Breast epithelium (tissue), 4 donors: ENCODE data around the gene SIGLEC7. TPM values are rescaled to one million over a fixed set of nuclear protein-coding genes. Genes with fewer than 3 reads are reported as not detected.
A peak's percentile ranks its signal among the peaks of the same experiment; 100 is the strongest.

Source experiments
- DNase-seq, 2 donors: peaks; one replicate each; pipeline ENCODE4 v3.0.0-alpha.2; 2019; ENCODE audit warnings: low spot score in 2 of 2
- H3K27ac ChIP-seq, 2 donors: fragments of 200-600 bp; sonication (generic) in 1 of 2; one replicate each; pipeline ENCODE4 v1.5.1; 2016 to 2019; ENCODE audit warnings: mild to moderate bottlenecking in 1 of 2
- H3K27me3 ChIP-seq, 2 donors: fragments of 200-600 bp; sonication (generic) in 1 of 2; one replicate each; pipeline versions ENCODE4 v1.5.1 to v1.6.0; 2017 to 2019; ENCODE audit warnings: control low read depth in 1 of 2, mild to moderate bottlenecking in 1 of 2
- H3K36me3 ChIP-seq: fragments of 200-600 bp; one replicate; pipeline ENCODE4 v1.5.1; 2019
- H3K4me1 ChIP-seq, 2 donors: fragments of 200-600 bp; sonication (generic); one replicate each; pipeline ENCODE4 v1.5.1; 2016 to 2019; ENCODE audit warnings: control low read depth in 1 of 2
- H3K4me3 ChIP-seq, 3 donors: fragments of 200-600 bp; sonication (generic); 1 replicate in 2 of 3; 2 replicates in 1 of 3; pipeline ENCODE4 v1.5.1; 2016 to 2019; ENCODE audit warnings: mild to moderate bottlenecking in 3 of 3, moderate library complexity in 2 of 3
- H3K9me3 ChIP-seq, 2 donors: fragments of 200-600 bp; sonication (generic) in 1 of 2; one replicate each; pipeline ENCODE4 v1.5.1; 2016 to 2019; ENCODE audit warnings: control low read depth in 1 of 2
- POLR2A ChIP-seq: fragments of 450-650 bp; IDR thresholded peaks from one replicate; pipeline ENCODE4 v1.6.1; 2016; ENCODE audit warnings: antibody characterized with exemption, mild to moderate bottlenecking, moderate library complexity
- POLR2AphosphoS5 ChIP-seq, 3 donors: sonication (generic); formaldehyde crosslinking; IDR thresholded peaks; one replicate each; pipeline ENCODE4 v1.6.1; 2017; ENCODE audit warnings: antibody characterized with exemption in 3 of 3
- intact Hi-C: fragments of 100-400 bp; cut with DNase I; formaldehyde crosslinking; loops from one replicate; pipeline ENCODE4 v1.15.1; 2023; ENCODE audit warnings: low total_unique reads
- total RNA-seq, 3 donors: library from RNA; depleted of rRNA; stranded (reverse); fragments of >200 nt; gene quantifications; one replicate each; pipeline ENCODE4 v1.1.0, GENCODE V29; 2016
- TF ChIP-seq, protein P1 (sequence below), 3 donors: fragments of 450-650 bp; IDR thresholded peaks; one replicate each; pipeline ENCODE4 v1.5.1; 2016 to 2017; ENCODE audit warnings: antibody characterized with exemption in 3 of 3, mild to moderate bottlenecking in 3 of 3, moderate library complexity in 3 of 3

The SIGLEC7 gene
- total RNA-seq, 3 donors from 2014 or later = 0.98 to 3.2 (median 1.8) TPM

DNA sequence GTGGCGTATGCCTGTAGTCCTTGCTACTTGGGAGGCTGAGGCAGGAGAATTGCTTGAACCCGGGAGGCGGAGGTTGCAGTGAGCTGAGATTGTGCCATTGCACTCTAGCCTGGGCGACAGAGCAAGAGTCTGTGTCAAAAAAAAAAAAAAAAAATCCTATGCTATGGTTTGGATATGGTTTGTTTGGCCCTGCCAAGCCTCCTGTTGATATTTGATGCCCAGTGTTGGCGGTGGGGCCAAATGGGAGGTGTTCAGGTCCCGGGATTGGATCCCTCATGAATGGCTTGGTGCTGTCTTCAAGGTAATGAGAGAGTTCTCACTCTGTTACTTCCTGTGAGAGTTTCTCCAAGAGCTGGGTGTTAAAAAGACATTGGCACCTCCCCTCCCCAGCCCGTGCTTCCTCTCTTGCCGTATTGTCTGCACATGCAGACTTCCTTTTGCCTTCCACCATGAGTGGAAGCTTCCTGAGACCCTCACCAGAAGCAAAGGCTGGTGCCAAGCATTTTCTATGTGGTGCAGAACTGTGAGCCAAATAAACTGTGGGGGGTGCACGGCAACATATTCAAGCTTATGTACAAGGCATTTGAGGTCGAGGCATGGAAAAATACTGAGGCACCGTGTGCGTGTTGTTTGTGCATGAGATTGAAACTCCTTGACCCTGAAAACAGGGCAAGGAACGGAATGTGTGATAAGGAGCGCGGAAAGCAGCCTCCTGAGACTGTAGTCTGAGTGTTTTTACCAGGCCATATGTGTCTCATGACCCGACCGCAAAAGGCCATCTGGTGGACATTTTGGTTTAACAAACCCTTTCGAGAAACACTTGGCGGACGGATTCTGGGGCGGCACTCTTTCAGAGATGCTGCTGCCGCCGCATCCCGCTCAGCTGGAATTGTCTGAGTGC is 10.1 kb upstream of the SIGLEC7 start:
- H3K4me3 ChIP-seq = no peak overlapping the region
- H3K9me3 ChIP-seq = no peaks in the 10 kb centered on the region
- DNase-seq = no peak
- TF ChIP-seq POLR2AphosphoS5 (IDR thresholded peaks at IDR 0.05) (peak in 1 of 3 donors; percentile 9), POLR2A (no peak)
- TF ChIP-seq, protein P1, sequence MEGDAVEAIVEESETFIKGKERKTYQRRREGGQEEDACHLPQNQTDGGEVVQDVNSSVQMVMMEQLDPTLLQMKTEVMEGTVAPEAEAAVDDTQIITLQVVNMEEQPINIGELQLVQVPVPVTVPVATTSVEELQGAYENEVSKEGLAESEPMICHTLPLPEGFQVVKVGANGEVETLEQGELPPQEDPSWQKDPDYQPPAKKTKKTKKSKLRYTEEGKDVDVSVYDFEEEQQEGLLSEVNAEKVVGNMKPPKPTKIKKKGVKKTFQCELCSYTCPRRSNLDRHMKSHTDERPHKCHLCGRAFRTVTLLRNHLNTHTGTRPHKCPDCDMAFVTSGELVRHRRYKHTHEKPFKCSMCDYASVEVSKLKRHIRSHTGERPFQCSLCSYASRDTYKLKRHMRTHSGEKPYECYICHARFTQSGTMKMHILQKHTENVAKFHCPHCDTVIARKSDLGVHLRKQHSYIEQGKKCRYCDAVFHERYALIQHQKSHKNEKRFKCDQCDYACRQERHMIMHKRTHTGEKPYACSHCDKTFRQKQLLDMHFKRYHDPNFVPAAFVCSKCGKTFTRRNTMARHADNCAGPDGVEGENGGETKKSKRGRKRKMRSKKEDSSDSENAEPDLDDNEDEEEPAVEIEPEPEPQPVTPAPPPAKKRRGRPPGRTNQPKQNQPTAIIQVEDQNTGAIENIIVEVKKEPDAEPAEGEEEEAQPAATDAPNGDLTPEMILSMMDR (IDR thresholded peaks at IDR 0.05) = no peak
- no peaks in the 10 kb centered on the region for H3K27me3 ChIP-seq
- H3K4me1 ChIP-seq = no peaks in the 10 kb centered on the region
- peak overlapping the region in 1 of 2 donors; percentile 35 for H3K27ac ChIP-seq
- intact Hi-C loops = no loop called here
- H3K36me3 ChIP-seq = no peaks in the 10 kb centered on the region

GRCh38 chr19:51135004-51135403 is 7.1 kb upstream of the SIGLEC7 start:
- Histone ChIP-seq H3K27me3 (peaks cover 0 to 13% of the 10 kb centered on the region in 2 donors), H3K4me1 (no peaks in the 10 kb centered on the region), H3K27ac (no peak overlapping the region), H3K36me3 (no peaks in the 10 kb centered on the region), H3K4me3 (no peak overlapping the region), H3K9me3 (no peaks in the 10 kb centered on the region)
- no peak for DNase-seq
- intact Hi-C loops = no loop called here
- TF ChIP-seq, protein P1 (IDR thresholded peaks at IDR 0.05) = no peak
- no peak for TF ChIP-seq POLR2AphosphoS5 (IDR thresholded peaks at IDR 0.05)
- TF ChIP-seq POLR2A = no peak

GRCh38 chr19:51135986-51136762 is 5.9 kb upstream of the SIGLEC7 start:
- no peak for DNase-seq
- no peak overlapping the region for H3K4me3 ChIP-seq
- no peak overlapping the region for H3K27ac ChIP-seq

DNA sequence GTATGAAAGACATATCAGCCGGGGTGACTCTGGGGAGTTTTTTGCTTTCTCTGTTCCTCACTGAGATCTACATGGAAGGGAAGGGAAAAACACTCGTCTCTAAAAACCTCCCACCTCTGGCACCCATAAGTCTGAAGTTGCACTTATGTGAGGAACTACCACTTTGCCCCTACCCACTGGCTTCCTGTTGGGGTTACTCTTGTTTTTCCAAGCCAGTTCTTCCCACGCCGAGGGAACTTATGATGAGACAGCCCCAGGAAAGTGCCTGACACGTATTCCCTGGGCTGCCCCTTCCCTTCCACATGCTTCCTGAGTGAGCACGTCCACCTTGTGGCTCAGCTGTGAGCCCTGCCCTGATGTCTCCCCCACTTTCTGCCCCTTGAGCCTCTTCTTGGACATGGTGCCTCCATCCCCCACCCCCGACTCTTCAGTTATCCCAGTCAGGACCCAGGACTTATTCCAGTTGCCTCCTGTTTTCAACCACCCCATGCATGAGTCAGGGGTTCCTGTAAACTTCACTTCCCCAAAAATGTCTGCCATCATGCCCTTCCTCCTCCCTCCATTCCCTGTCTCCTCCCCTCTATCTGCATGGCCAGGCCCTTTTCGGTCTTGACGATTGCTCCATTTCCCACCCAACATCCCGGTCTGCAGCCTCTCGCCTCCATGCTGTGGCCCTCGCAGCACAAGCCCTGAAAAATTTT is 5.1 kb upstream of the SIGLEC7 start:
- Histone ChIP-seq H3K27ac (no peak overlapping the region), H3K36me3 (no peaks in the 10 kb centered on the region)
- DNase-seq = no peak

More at GRCh38 chr19:51135986-51136762, 5.9 kb upstream of the SIGLEC7 start:
- peaks cover 0 to 23% of the 10 kb centered on the region in 2 donors for H3K27me3 ChIP-seq
- H3K9me3 ChIP-seq = no peaks in the 10 kb centered on the region
- no peaks in the 10 kb centered on the region for H3K36me3 ChIP-seq
- no peaks in the 10 kb centered on the region for H3K4me1 ChIP-seq
- TF ChIP-seq, protein P1 (IDR thresholded peaks at IDR 0.05) = no peak
- TF ChIP-seq POLR2AphosphoS5 (IDR thresholded peaks at IDR 0.05) (no peak), POLR2A (no peak)
- intact Hi-C loops = no loop called here

More for the DNA sequence above, 5.1 kb upstream of the SIGLEC7 start:
- Histone ChIP-seq H3K4me3 (no peak overlapping the region), H3K9me3 (no peaks in the 10 kb centered on the region), H3K4me1 (no peaks in the 10 kb centered on the region), H3K27me3 (peaks cover 0 to 28% of the 10 kb centered on the region in 2 donors)
- TF ChIP-seq POLR2AphosphoS5 (IDR thresholded peaks at IDR 0.05) (no peak), POLR2A (no peak)
- TF ChIP-seq, protein P1 (IDR thresholded peaks at IDR 0.05) = no peak
- intact Hi-C loops = no loop called here
